ENCODE data around the gene VWA5B1.
A peak's percentile ranks its signal among the peaks of the same experiment; 100 is the strongest.

The VWA5B1 gene

DNA sequence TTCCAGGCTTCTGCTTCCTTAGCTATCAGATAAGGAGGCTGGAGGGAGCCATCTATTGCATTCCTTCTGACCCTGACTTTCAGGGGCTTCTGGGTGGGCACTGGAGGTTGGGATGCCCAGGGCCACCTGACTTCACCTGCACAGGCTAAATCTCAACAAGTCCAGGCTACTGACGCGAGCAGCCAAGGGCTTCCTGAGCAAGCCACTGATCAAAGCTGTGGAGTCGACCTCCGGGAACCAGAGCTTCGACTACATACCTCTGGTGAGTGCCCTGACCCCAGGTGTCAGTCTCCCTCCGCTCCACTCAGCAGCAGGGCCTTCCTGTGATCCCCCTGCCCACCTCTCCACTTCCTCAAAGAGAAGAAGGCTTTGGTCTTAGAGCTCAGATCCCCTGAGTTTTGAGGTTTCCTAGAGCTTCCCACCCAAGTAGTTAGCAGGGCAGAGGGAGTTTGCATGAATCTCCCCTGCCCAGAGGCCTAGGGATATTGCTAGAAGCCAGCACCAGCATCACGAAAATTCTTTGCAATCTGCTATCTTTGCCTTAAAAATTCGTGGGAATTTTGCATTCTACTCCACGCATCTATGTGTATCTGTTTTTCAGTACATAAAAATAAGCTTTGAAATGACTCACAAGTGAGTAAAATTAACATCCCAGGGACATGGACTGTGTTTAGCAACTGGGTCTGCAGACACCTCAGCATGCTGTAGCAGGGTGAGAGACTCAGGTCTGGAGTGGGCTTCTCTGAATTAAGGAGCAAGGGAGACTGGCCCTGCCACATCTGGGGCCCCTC is 61.4 kb downstream of the VWA5B1 start:
- Histone ChIP-seq H3K9me3 (replicated peaks; ENCODE audit: low read length) (no peaks in the 10 kb centered on the region), H3K4me2 (ENCODE audit: low read length) (no peak overlapping the region), H3K4me1 (ENCODE audit: control insufficient read depth, insufficient read depth, low read length) (no peaks in the 10 kb centered on the region), H3K27me3 (ENCODE audit: control insufficient read depth, insufficient read depth, low read length) (peaks cover 33% of the 10 kb centered on the region), H3K4me3 (ENCODE audit: low read length) (no peak overlapping the region), H3K36me3 (ENCODE audit: insufficient read depth, low read length) (no peaks in the 10 kb centered on the region), H3K9ac (ENCODE audit: low read depth, low read length) (no peak overlapping the region)

DNA sequence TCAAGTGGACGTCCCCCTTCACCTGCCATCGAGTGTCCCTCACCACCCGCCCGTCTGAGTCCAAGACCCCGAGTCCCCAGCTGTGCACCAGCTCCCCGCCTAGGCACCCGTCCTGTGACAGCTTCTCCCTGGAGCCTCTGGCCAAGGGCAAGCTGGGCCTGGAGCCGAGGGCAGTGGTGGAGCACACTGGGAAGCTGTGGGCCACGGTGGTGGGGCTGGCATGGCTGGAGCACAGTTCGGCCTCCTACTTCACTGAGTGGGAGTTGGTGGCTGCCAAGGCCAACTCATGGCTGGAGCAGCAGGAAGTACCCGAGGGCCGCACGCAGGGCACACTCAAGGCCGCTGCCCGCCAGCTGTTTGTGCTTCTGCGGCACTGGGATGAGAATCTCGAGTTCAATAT is 63.2 kb downstream of the VWA5B1 start:
- Histone ChIP-seq H3K4me2 (ENCODE audit: low read length) (no peak overlapping the region), H3K36me3 (ENCODE audit: insufficient read depth, low read length) (no peaks in the 10 kb centered on the region), H3K9ac (ENCODE audit: low read depth, low read length) (no peak overlapping the region), H3K27me3 (ENCODE audit: control insufficient read depth, insufficient read depth, low read length) (peaks cover 40% of the 10 kb centered on the region), H3K9me3 (replicated peaks; ENCODE audit: low read length) (no peaks in the 10 kb centered on the region), H3K4me3 (ENCODE audit: low read length) (no peak overlapping the region), H3K4me1 (ENCODE audit: control insufficient read depth, insufficient read depth, low read length) (peaks cover 8% of the 10 kb centered on the region)

DNA sequence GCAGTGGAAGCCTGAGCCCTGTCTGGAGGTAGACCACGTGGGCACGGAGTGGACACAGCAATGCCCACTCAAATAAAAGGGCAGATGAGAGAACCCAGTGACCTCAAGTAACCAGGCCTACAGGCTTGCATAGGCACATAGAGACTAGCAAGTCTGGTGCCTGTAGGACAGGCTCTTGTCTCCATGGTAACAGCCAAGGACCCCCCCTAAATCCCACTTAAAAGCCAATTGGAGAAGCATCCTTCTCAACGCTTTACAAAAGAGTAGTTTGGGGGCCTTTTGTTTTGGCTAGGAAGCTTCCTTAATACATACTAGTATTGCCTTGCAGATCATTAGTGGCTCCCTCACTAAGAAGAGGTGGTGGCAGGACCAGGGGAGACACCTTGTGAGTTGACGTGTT is 63.9 kb downstream of the VWA5B1 start:
- H3K4me3 ChIP-seq (ENCODE audit: low read length) = no peak overlapping the region
- H3K36me3 ChIP-seq (ENCODE audit: insufficient read depth, low read length) = no peaks in the 10 kb centered on the region
- no peak overlapping the region for H3K9ac ChIP-seq (ENCODE audit: low read depth, low read length)
- H3K4me1 ChIP-seq (ENCODE audit: control insufficient read depth, insufficient read depth, low read length) = peaks cover 9% of the 10 kb centered on the region
- H3K9me3 ChIP-seq (replicated peaks; ENCODE audit: low read length) = no peaks in the 10 kb centered on the region
- H3K4me2 ChIP-seq (ENCODE audit: low read length) = no peak overlapping the region
- H3K27me3 ChIP-seq (ENCODE audit: control insufficient read depth, insufficient read depth, low read length) = peaks cover 48% of the 10 kb centered on the region

DNA sequence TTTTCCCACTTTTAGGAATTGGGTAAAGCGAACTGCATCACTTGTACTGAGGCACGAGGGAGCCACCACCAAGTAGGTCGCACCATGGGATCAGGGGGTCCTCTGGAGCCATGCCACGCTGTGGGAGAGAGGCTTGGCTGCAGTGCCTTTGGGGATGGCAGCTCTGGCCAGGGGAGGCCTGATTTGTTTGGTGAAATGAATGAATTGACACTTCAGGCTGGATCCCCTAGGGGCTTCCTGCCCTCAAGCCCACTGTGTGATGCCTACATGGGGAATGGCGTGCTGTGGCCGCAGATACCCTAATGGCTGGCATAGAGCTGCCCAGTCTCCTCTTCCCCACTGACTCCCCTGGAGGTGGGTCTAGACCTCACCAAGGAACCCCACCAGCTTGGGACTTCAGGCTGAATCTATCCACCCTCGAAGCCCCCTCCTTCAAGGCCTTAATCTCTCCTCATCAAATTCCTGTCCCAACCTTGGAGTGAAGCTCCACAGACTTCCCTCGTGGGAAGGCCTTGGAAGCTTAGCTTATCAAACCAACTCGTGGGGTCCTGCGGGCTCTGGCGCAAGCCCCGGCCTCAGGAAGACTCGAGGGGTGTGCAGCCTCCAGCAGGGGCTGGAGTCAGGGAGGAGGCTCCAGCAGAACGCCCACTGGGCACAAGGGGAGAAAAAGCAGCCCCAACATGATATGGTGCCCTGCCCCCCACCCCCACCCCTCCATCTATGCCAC is 64.6 kb downstream of the VWA5B1 start:
- no peaks in the 10 kb centered on the region for H3K36me3 ChIP-seq (ENCODE audit: insufficient read depth, low read length)

DNA sequence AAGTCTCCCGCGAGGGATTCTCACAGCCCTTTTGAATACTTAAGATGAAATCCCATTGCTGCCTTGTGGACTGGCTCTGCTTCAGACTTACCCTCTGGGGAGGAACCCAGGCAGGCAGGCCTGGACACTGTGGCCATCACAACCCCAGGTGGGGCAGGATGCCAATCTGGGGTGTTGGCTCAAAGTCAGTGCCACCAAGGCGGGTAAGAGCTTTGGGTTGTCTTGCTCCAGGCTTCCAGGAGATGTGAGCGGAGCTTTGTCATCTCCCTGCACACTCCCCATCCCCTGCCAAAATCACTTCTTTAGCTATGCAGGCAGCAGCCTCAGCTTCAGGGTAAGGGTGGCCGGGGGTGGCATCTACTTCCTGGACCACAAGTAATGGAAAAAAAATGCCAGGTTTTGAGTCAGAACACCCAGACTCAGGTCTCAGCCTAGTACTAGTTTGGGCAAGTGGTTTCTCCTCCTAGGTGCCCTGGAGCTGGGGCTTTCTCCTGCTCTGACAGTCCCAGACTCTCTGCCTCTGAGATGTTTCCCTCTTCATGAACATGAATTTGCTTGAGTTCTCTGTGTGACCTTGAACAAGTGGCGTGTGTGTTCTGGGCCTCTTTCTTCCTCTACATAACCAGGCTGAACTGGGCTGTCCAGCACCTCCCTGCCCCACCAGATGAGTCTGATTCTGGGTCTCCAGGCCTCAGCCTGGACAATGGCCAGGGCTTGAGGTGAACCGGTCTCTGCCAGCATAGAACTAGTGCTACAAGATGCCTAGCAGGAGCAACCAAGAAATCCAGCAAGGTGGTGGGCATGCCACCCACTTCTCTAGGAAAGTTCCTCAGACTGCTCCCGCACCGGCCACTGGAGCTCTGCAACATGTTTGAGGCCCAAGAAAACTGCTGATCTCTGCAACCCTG is 65.4 kb downstream of the VWA5B1 start:
- H3K9me3 ChIP-seq (replicated peaks; ENCODE audit: low read length) = no peaks in the 10 kb centered on the region
- no peak overlapping the region for H3K4me3 ChIP-seq (ENCODE audit: low read length)
- no peak overlapping the region for H3K4me2 ChIP-seq (ENCODE audit: low read length)
- H3K36me3 ChIP-seq (ENCODE audit: insufficient read depth, low read length) = no peaks in the 10 kb centered on the region
- peaks cover 10% of the 10 kb centered on the region for H3K4me1 ChIP-seq (ENCODE audit: control insufficient read depth, insufficient read depth, low read length)
- H3K27me3 ChIP-seq (ENCODE audit: control insufficient read depth, insufficient read depth, low read length) = peaks cover 61% of the 10 kb centered on the region
- no peak overlapping the region for H3K9ac ChIP-seq (ENCODE audit: low read depth, low read length)

More for the DNA sequence above, 64.6 kb downstream of the VWA5B1 start:
- Histone ChIP-seq H3K9me3 (replicated peaks; ENCODE audit: low read length) (no peaks in the 10 kb centered on the region), H3K4me2 (ENCODE audit: low read length) (no peak overlapping the region), H3K27me3 (ENCODE audit: control insufficient read depth, insufficient read depth, low read length) (peaks cover 53% of the 10 kb centered on the region), H3K9ac (ENCODE audit: low read depth, low read length) (no peak overlapping the region), H3K4me1 (ENCODE audit: control insufficient read depth, insufficient read depth, low read length) (peaks cover 9% of the 10 kb centered on the region), H3K4me3 (ENCODE audit: low read length) (no peak overlapping the region)

DNA sequence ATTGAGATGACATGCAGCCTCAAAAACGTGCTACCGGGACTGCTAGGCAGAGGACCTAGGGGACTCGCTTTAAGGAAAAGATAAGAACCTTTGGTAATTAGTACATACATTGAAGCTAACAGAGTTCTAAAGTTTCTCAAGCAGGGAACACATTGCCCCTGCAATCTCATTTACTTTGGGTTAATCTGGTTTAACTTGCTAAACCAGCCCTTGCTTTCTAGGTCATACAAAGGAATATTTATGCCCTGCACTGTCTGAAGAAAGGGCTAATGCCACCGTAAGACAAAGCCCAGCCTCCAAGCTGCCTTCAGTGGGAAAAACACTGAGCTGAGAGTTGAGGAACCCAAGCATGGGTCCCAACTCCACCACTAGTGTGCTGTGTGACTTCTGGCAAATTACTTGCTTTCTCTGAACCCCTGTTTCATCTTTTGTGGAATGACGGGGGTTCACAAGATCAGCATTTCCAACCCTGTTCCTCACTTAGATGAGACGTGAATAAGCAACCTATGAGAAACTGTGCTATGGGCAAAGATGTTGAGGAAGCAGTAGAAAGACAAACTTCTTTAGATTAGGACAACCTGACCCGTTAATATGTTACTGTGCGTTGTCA is 66.3 kb downstream of the VWA5B1 start:
- peaks cover 17% of the 10 kb centered on the region for H3K4me1 ChIP-seq (ENCODE audit: control insufficient read depth, insufficient read depth, low read length)
- H3K4me3 ChIP-seq (ENCODE audit: low read length) = no peak overlapping the region
- no peaks in the 10 kb centered on the region for H3K9me3 ChIP-seq (replicated peaks; ENCODE audit: low read length)
- H3K36me3 ChIP-seq (ENCODE audit: insufficient read depth, low read length) = no peaks in the 10 kb centered on the region
- H3K4me2 ChIP-seq (ENCODE audit: low read length) = no peak overlapping the region
- H3K27me3 ChIP-seq (ENCODE audit: control insufficient read depth, insufficient read depth, low read length) = peaks cover 64% of the 10 kb centered on the region
- H3K9ac ChIP-seq (ENCODE audit: low read depth, low read length) = no peak overlapping the region

DNA sequence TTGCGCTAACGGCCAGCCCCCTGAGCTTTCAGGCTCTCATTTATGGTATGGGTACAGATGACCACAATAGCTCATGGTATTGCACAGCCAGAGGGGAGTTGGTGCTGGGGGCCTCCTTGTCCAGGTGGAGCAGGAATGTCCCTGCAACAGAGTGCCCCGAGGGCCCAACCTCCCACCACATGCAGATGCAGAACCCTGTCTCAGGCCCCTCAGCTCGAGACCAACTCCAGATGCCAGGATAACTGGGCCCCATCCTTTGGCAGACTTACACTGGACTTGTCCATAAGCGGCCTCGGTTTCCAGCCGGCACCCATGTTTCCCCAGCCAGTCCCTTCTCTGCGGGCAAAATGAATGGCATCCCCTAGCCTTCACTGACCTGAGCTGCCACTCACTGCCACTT is 67.1 kb downstream of the VWA5B1 start:
- H3K9me3 ChIP-seq (replicated peaks; ENCODE audit: low read length) = no peaks in the 10 kb centered on the region
- peaks cover 17% of the 10 kb centered on the region for H3K4me1 ChIP-seq (ENCODE audit: control insufficient read depth, insufficient read depth, low read length)
- H3K36me3 ChIP-seq (ENCODE audit: insufficient read depth, low read length) = no peaks in the 10 kb centered on the region
- H3K9ac ChIP-seq (ENCODE audit: low read depth, low read length) = no peak overlapping the region
- H3K4me2 ChIP-seq (ENCODE audit: low read length) = no peak overlapping the region
- H3K27me3 ChIP-seq (ENCODE audit: control insufficient read depth, insufficient read depth, low read length) = peaks cover 62% of the 10 kb centered on the region
- no peak overlapping the region for H3K4me3 ChIP-seq (ENCODE audit: low read length)

DNA sequence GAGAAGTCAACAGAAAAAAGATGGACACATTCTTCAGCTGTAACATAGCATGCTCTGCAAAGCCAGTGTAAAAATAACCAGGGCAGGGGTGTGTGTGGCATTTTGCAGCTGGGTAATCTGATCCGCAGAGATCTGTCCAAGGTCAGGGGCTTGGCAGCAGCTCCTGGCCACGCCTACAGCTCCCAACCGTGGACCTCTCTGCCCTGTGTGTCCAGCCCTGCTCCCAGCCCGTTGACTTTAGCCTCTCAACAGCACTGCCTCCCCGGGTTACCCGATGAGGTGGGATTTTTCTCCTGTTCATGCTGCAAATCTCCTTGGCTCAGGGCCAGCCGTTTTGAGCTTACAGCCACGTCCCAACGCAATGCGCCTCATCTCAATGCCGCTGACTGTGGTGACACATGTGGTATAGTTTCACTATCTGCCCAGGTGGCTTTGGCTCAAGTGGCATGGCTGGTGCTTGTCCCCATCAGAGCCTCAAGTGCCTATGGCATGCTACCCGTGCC is 68.1 kb downstream of the VWA5B1 start:
- Histone ChIP-seq H3K9me3 (replicated peaks; ENCODE audit: low read length) (no peaks in the 10 kb centered on the region), H3K4me2 (ENCODE audit: low read length) (no peak overlapping the region), H3K9ac (ENCODE audit: low read depth, low read length) (no peak overlapping the region), H3K4me3 (ENCODE audit: low read length) (no peak overlapping the region), H3K4me1 (ENCODE audit: control insufficient read depth, insufficient read depth, low read length) (peaks cover 17% of the 10 kb centered on the region), H3K36me3 (ENCODE audit: insufficient read depth, low read length) (no peaks in the 10 kb centered on the region), H3K27me3 (ENCODE audit: control insufficient read depth, insufficient read depth, low read length) (peaks cover 56% of the 10 kb centered on the region)

DNA sequence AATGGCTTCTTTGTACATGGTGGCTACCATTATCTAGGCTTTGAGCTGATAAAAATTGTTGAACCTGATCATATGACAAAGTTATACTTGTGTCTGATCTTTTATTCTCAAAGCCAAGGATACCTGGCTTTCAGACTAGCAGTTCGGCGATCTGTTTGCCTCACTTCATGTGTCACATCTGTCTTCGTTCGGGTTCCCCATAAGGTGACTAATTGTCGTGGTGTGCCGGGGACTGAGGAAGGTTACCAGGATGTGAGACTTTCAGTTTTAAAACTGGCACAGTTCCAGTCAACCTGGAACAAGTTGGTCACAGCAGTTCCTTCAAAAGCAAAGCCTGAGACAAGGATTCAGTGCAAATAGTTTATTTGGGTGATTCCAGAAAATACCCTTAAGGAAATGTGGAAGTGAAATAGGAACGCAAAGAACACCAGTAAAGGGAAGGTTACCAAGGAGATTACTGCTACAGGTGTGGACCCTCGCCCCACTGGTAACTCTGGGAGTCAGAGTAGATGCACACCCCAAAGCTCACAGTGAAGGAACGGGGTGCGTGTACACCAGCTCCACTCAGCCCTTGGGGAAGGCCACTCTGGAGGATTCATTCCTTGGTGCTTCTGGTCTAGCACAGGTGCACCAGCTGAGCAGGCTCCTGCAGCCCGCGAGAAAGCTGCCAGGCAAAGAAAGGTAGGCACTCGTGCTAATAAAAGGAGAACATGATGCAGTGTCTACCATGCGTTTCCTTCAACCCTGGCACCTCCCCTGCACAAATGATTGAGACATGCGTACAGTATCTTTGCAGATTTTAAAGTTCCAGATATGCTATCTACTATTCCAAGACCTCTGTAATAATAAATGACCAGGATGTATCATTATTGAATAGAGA is 69.0 kb downstream of the VWA5B1 start:
- Histone ChIP-seq H3K9ac (ENCODE audit: low read depth, low read length) (no peak overlapping the region), H3K4me1 (ENCODE audit: control insufficient read depth, insufficient read depth, low read length) (peaks cover 17% of the 10 kb centered on the region), H3K4me2 (ENCODE audit: low read length) (no peak overlapping the region), H3K9me3 (replicated peaks; ENCODE audit: low read length) (no peaks in the 10 kb centered on the region), H3K27me3 (ENCODE audit: control insufficient read depth, insufficient read depth, low read length) (peaks cover 62% of the 10 kb centered on the region), H3K4me3 (ENCODE audit: low read length) (no peak overlapping the region), H3K36me3 (ENCODE audit: insufficient read depth, low read length) (no peaks in the 10 kb centered on the region)

DNA sequence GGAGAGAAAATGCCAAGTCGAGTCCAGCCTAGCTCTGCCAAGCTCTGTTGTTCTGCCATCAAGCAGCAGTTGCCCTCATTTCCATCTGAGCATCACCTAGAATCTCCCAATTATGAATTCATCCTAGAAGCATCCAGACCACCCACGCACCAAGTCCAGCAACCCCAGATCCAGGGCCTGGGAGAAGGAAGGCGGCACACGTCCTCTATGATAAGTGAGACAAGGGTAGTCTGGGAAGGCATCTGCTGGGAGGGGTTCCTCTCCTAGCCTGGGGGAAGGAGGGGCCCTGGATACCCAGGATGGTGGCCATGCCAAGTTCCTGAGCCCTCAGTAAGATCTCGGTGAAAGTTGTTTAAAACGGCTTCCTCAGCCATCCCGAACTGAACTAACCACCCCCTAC is 70.7 kb downstream of the VWA5B1 start:
- Histone ChIP-seq H3K9me3 (replicated peaks; ENCODE audit: low read length) (no peaks in the 10 kb centered on the region), H3K36me3 (ENCODE audit: insufficient read depth, low read length) (no peaks in the 10 kb centered on the region), H3K4me2 (ENCODE audit: low read length) (peak overlapping the region; percentile 67), H3K4me3 (ENCODE audit: low read length) (no peak overlapping the region), H3K27me3 (ENCODE audit: control insufficient read depth, insufficient read depth, low read length) (peaks cover 72% of the 10 kb centered on the region), H3K9ac (ENCODE audit: low read depth, low read length) (peak overlapping the region; percentile 30), H3K4me1 (ENCODE audit: control insufficient read depth, insufficient read depth, low read length) (peaks cover 17% of the 10 kb centered on the region)
